Psoas muscle (tissue), 8 donors: ENCODE data around the gene SLC38A10. TPM values are rescaled to one million over a fixed set of nuclear protein-coding genes. Genes with fewer than 3 reads are reported as not detected.

Experiments used
- ATAC-seq, 4 donors: fragments of 200-7000 bp; cut with Tn5 transposase; one replicate each; pipeline ENCODE4 v1.9.1; 2020; ENCODE audit warnings: moderate library complexity in 3 of 4, mild to moderate bottlenecking in 2 of 4
- DNase-seq, 2 donors: peaks; one replicate each; pipeline ENCODE4 v3.0.0-alpha.2; 2020
- H3K27ac ChIP-seq: fragments of 200-600 bp; one replicate; pipeline ENCODE4 v1.8.0; 2022
- H3K27me3 ChIP-seq, 3 donors: fragments of 200-600 bp in 1 of 3; one replicate each; pipeline versions ENCODE4 v1.6.1 to v1.8.0; 2013 to 2022; ENCODE audit warnings: low read length in 2 of 3, mild to moderate bottlenecking in 2 of 3, moderate library complexity in 1 of 3; ENCODE audit not compliant: insufficient read depth in 3 of 3
- H3K36me3 ChIP-seq, 2 donors: fragments of 200-600 bp in 1 of 2; one replicate each; pipeline versions ENCODE4 v1.6.1 to v1.8.0; 2013 to 2022; ENCODE audit warnings: low read depth in 1 of 2, mild to moderate bottlenecking in 1 of 2, moderate library complexity in 1 of 2; ENCODE audit not compliant: insufficient read depth in 1 of 2
- H3K4me1 ChIP-seq: fragments of 200-600 bp; one replicate; pipeline ENCODE4 v1.8.0; 2022
- H3K4me3 ChIP-seq: fragments of 200-600 bp; one replicate; pipeline ENCODE4 v1.8.0; 2022; ENCODE audit warnings: mild to moderate bottlenecking
- H3K9me3 ChIP-seq: fragments of 200-600 bp; one replicate; pipeline ENCODE4 v1.8.0; 2022
- CTCF ChIP-seq: fragments of 200-600 bp; IDR thresholded peaks from one replicate; pipeline ENCODE4 v1.8.0; 2022; ENCODE audit warnings: antibody characterized with exemption
- WGBS, 3 donors: extraction: QIAGEN DNeasy Blood & Tissue Kit; methylation state at CpG; one replicate each; pipeline versions ENCODE4 v1.1.6 to v1.1.7; 2013; 5-methylcytosine and 5-hydroxymethylcytosine counted together
- intact Hi-C, 2 donors: fragments of 100-400 bp; cut with DNase I; formaldehyde crosslinking; loops; one replicate each; pipeline versions ENCODE4 v1.11.0 to v1.14.2; 2022
- polyA plus RNA-seq, 3 donors: library from polyadenylated mRNA; stranded (reverse); fragments of 200-250 nt; gene quantifications; one replicate each; pipeline ENCODE4 v1.2.3, GENCODE V29; 2013
- total RNA-seq, 4 donors: library from RNA; stranded (reverse); fragmentation: NEBNext Ultra II Directional in 2 of 4; extraction: Animal tissue kit (Norgen Biotek cat#: 25700) in 2 of 4; gene quantifications; one replicate each; pipeline versions ENCODE4 v1.2.1 to v1.2.4, GENCODE V29; 2021 to 2023
- donor health status: healthy with polysubstance abuse.
- donor health status: DM: no; HTN: no; CAD: no; lungs with moderate emphysema.
- donor health status: Bipolar disorder and iron deficiency.
- donor health status: healthy.
- donor health status: DM: yes; HTN: yes; CAD: no.
- donor health status: DM: no; HTN: no; CAD: no.
- donor health status: DM: no; HTN: no; CAD: no.
- donor health status: DM: yes; HTN: yes; CAD: no.

SLC38A10 gene
- total and polyA plus RNA-seq, 7 donors = 16.7 to 40.6 (median 19.8) TPM

- peak overlapping the region; percentile 14 for H3K27ac ChIP-seq
Measured at GRCh38 chr17:81291662-81292061, 3.4 kb downstream of the SLC38A10 start.

GRCh38 chr17:81290230-81290629 is 4.9 kb downstream of the SLC38A10 start:
- Histone ChIP-seq H3K4me1 (peaks cover 30% of the 10 kb centered on the region), H3K4me3 (no peak overlapping the region), H3K27me3 (no peaks in the 10 kb centered on the region), H3K27ac (no peak overlapping the region), H3K9me3 (no peaks in the 10 kb centered on the region), H3K36me3 (peaks cover 0 to 21% of the 10 kb centered on the region in 2 donors)
- TF ChIP-seq CTCF = no peak
- no peak for DNase-seq
- ATAC-seq = no peak
- intact Hi-C loops = loop anchor here (5.0 kb wide), 3 partner anchors 33 to 192 kb away; no protein-coding TSS in a partner anchor
- 96 to 97% (median 97%) methylated on average over 5 of the region's 5 CpGs for WGBS, 3 donors

More at GRCh38 chr17:81291662-81292061, 3.4 kb downstream of the SLC38A10 start:
- ATAC-seq = peak; percentile 72 to 79 (median 77)
- peaks cover 37% of the 10 kb centered on the region for H3K4me1 ChIP-seq
- peak; percentile 74 to 86 for DNase-seq
- peaks cover 0 to 21% of the 10 kb centered on the region in 2 donors for H3K36me3 ChIP-seq
- H3K4me3 ChIP-seq = peak overlapping the region; percentile 32
- intact Hi-C loops = loop anchor here (1.0 to 5.0 kb wide), 4 partner anchors 34 to 193 kb away; no protein-coding TSS in a partner anchor
- TF ChIP-seq CTCF = peak; percentile 88
- no peaks in the 10 kb centered on the region for H3K27me3 ChIP-seq
- 22 to 35% (median 25%) methylated on average over 16 of the region's 16 CpGs for WGBS, 3 donors
- H3K9me3 ChIP-seq = no peaks in the 10 kb centered on the region

GRCh38 chr17:81289627-81290026 is 5.5 kb downstream of the SLC38A10 start:
- TF ChIP-seq CTCF = no peak
- Histone ChIP-seq H3K27ac (no peak overlapping the region), H3K27me3 (no peaks in the 10 kb centered on the region), H3K36me3 (peaks cover 0 to 21% of the 10 kb centered on the region in 2 donors), H3K9me3 (no peaks in the 10 kb centered on the region), H3K4me3 (no peak overlapping the region), H3K4me1 (peaks cover 30% of the 10 kb centered on the region)
- 95 to 96% (median 95%) methylated on average over 21 of the region's 21 CpGs for WGBS, 3 donors
- ATAC-seq (no peak), DNase-seq (no peak)
- intact Hi-C loops = loop anchor here (5.0 kb wide), 3 partner anchors 32 to 193 kb away; no protein-coding TSS in a partner anchor

- Histone ChIP-seq H3K9me3 (no peaks in the 10 kb centered on the region), H3K27me3 (no peaks in the 10 kb centered on the region), H3K4me3 (no peak overlapping the region), H3K27ac (no peak overlapping the region), H3K4me1 (peaks cover 21% of the 10 kb centered on the region), H3K36me3 (peaks cover 0 to 21% of the 10 kb centered on the region in 2 donors)
- 90 to 94% (median 93%) methylated on average over 8 of the region's 8 CpGs for WGBS, 3 donors
- intact Hi-C loops = no loop called here
- ATAC-seq = no peak
- no peak for TF ChIP-seq CTCF
- DNase-seq = no peak
Measured at GRCh38 chr17:81288715-81289114, 6.4 kb downstream of the SLC38A10 start.
